ENCODE data around the gene AMOT.

AMOT gene

DNA sequence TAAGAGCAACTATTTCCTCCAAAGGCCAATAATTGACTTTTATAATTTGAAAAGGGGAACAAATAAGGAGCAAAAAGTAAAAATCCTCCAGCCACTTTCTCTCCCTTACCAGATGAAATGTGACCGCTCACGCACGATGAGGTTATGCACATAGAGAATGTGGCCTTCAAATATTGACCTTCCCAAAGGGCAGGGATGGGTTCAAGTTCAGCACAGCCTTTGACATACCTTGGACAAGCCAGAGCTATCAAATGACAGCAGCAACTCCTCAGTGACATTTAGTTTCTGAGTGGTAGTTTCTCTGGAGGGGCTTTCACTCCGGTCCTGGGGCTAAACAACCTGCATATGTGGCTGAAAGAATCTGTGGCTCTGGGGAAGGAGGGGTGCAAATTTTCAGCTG lies 50.7 kb downstream of the AMOT start:
- DNase-seq, result no peak

GRCh38 chrX:112786076-112786475 lies 54.6 kb downstream of the AMOT start:
- no peak for DNase-seq

DNA sequence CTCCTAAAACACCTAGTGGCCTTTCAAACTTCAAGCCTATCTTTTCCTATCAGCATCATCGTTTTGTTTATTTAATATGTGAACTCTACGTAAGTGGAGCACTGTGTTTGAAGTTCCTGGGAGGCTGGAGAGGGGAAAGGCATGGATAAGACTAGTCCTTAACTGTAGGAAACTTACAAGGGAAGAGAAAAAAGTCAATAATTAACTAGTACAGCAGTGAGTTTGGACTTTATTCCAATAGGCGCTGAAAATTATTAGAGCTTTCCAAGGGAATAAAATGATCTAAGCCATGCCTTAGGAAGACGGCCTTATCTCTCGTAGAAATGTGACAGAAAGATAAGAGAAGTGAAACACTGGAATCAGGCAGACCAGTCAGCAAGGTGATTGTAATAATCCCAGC lies 55.3 kb downstream of the AMOT start:
- no peak for DNase-seq

DNA sequence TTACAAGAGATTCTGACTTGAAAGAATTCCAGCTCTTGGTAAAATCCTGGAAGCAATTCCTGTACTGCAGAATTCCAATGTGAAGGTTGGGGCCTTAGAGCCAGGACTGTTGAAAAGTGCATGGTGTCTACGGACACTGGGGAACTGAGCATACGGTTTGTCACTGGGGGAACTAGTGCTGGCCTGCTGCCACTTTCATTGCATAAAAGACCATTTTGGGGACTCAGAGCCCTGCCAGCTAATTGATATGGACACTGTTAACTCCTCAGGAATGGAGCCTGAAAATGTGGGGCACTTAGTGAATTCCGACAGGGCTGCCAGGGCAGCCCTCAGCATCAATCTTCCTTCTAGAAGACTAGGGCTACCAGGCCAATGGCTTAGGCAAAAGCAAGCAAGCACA lies 55.9 kb downstream of the AMOT start:
- DNase-seq, result no peak

- no peak for DNase-seq
Observed at GRCh38 chrX:112779139-112779538, 61.5 kb downstream of the AMOT start.

- no peak for DNase-seq
Observed at GRCh38 chrX:112774651-112775293, 65.9 kb downstream of the AMOT start.

DNA sequence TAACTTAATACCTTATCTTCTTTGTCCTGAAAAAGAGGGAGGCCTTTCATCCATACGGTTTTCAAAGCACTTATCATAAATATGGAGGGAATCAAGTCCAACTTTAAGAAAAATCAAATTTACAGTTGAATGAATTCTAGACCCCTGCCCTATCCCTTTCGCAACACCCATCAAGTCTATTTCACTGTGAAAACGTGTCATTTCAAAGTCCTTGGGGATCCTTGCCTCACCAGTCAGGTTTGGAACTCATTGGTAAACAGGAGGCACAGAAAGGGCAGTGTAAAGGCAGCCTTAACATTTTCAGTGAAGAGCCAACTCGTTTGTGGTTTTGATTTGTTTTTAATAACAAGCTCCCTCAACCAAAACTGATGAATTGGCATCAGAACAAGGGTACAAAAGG lies 66.5 kb downstream of the AMOT start:
- DNase-seq, result no peak

GRCh38 chrX:112769034-112769433 lies 71.6 kb downstream of the AMOT start:
- no peak for DNase-seq

- no peak for DNase-seq
Observed at GRCh38 chrX:112768563-112768962, 72.1 kb downstream of the AMOT start.

GRCh38 chrX:112766774-112767173 lies 73.9 kb downstream of the AMOT start:
- no peak for DNase-seq

DNA sequence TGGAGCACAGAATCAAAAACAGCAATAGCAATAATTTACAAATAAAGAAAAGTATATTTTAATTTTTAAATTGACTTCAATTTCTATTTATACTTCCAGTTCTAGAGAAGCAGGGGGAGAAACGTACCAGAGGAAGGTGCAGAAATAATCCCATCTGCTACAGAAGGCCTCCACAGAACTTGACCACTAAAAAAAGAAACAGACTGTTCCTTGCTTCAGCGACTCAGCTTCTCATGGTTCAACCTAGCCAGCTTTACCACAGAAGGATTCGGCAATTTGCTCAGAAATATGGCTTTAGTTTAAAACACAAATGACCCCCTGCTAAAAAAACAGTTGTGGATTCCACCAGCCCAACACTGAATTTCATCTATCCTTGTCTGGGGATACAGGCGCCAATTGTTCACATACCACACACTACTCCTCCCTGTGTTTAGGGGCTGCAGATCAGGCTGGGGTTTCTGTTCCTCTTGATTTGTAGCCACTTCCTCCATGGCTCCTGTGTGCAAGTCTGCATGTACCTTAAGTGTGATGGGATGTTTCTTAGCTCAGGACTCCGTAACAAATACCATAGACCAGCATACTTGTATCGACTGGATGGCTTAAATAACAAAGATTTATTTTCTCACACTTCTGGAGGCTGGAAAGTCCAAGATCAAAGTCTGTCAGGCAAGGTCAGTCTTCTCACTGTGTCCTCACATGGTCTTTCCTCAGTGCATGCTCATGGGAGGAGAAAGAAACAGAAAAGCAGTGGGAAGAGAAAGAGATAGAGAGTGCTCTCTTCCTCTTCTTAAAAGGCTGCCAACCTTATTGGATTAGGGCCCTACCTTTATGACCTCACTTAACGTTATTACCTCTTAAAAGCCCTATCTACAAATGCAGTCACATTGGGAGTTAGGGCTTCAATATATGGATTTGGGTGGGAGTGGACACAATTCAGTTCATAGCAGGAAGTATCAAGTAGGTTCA lies 79.1 kb downstream of the AMOT start:
- no peak for DNase-seq

DNA sequence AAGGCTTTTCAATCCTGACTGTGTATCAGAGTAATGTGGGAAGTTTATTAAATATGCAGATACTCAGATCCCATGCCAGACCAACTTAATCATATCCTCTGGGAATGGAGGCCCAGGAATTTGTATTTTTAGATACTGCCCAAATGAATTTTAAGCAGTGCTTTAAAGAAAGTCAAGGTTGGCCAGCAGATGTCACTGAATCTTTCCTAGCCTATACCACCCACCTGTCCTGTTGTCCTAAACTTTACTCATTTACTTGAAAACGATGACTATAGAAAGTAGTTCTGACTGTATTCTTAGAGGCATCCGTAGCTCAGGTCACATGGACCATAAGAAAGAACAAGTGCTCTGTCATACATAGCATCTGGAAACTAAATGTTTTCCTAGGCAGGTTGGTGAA lies 79.9 kb downstream of the AMOT start:
- no peak for DNase-seq

DNA sequence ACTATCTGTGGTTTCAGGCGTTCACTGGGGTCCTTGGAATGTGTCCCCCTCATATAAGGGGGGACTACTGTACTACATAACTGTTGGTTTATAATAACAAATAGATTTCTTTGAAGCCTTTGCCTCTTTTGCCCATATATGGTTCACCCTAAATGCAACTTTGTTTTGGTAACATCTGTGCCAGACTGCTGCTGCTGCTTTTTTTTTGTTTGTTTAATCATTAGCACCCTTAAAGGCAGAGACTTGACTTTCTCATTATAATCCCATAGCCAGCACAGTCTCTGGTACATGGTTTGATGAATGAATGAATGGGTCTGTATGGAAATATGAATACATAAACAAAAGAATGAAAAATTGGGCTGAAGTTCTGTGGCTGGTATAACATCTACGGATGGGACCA lies 80.7 kb downstream of the AMOT start:
- DNase-seq, result no peak

- DNase-seq, result no peak
Observed at GRCh38 chrX:112759512-112759911, 81.1 kb downstream of the AMOT start.

GRCh38 chrX:112757946-112758345 lies 82.7 kb downstream of the AMOT start:
- no peak for DNase-seq

DNA sequence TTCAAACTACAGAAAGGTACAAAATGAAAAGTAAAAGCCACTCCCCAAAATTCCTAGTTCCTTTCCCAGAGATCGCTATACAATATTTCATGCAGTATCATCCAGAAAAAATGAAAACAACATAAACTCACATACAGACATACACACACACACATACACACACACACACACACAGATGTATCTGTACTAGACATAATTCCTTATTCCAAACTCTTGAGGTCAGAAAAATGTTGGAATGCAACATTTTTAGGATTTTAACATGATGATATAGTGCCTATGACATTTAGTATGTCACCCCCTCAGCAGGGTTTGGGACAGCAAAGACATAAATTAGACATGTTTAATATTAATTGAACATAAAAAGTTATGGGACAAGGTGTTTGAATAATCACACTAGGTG lies 87.5 kb downstream of the AMOT start:
- DNase-seq, result no peak

DNA sequence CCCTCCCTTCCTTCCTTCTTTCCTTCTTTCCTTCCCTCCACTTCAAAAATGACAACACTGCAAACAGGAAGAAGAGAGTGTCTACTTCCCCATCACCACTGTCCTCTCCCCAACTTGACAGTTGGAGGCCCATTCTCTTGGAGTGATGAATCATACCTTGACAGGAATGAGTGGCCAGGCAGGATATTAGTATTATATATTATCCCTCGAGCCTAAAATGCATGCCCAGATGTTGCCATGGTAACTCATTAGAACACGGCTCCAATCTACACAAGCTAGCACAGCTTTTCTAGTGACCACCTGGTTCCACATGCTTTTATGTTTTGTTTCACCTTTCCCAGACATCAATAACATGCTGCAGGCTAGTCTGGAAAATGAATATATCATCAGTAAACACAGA lies 89.6 kb downstream of the AMOT start:
- DNase-seq, result no peak

DNA sequence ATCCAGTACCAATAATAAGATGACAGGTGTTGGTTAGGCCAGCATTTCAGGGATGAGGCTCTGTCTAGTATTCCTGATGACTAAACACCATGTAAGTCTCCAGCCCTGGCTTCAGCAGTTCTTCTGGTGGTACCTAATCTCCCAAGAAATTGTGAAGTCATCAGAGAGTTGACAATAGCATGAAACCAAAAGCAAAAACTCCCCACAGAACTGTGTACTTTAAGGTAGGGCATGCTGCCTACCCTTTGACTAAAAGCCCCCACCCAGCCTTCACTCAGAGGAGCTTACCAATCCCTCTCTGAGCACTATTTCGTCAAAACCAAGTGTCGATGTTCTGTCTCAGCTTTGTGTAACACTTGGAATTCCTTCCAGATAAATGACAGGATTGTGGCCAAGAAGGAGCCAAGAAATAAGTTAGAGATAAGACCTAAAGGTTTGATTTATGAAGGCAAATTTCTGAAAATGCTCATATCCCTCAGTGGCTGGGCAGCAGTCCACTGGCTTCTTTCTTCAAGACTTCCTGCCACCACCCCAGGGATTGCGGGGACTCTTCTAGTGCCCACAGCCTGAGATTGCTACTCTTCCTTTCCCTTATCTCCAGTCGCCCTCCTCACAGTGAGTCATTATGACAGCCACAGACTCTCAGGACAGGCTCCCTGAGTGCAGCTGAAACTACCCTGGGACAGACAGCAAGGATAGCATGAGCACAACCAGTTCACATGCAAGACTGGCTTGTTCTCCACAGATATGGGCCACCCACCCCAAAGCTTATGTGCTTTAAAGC lies 93.6 kb downstream of the AMOT start:
- DNase-seq, result no peak

DNA sequence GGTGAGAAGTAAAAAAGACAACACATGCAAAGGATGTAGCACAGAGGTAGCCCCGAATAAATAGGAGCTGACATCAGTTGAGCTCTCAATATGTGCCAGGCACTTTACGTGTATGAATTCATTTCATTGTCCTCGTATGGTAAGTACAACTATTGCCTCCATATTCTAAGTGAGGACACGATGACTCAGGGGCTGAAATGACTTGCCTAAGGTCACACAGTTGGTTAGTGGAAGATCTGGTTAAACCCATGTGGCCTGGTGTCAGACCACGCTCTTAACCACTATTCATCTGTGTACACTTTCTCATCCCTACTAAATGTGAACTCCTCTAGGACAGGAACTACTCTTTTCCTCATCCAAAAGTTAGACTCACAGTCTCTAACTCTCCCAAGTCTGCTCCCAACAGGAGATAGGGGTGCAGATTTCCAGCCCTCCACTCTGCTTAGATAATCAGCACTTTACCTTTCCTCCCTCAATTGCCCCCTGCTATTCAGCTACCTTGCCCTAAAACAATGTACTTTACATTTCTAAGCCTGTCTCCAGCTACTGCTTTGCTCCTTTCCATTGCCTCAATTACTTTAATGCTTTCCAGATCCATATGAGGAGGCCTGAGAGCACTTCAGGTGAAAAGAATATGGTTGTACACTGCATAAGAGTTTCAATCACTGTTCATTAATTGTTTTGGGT lies 102.1 kb downstream of the AMOT start:
- DNase-seq, result no peak

DNA sequence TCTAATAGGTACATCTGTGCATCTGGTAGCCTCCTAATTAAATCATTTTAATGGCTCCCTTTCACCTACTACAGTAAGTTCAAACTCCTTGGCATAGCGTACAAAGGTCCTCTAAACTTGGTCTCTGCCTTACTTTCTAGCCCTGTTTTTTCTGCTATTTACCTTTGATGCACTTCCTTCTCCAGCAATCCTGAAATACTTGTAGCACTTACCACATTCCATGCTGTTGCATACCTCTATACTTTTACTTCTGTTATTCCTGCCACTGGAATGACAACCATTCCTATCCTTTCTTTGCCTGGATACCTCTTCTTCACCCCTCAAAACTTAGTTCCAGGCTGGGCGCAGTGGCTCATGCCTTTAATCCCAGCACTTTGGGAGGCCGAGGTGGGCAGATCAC lies 104.3 kb downstream of the AMOT start:
- no peak for DNase-seq

- DNase-seq, result no peak
Observed at GRCh38 chrX:112735147-112735546, 105.5 kb downstream of the AMOT start.

DNA sequence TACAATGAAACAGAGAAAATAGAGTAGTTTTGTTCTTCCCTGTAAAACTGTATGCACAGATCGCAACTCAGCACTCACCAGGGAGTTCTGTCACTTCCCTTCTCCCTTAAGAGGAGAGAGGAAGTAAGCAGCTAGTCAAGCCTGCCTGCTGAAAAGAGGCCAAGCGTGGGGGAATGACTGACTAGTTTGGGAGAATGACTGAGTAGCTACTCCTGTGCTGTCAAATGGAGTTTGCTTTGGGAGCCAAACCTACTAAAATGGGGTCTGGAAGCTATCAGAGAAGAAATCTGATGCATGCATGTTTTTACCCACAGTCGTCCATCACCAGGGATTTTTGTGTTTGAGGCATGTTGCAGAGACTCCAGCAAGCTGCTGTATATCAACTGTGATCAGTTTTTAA lies 106.3 kb downstream of the AMOT start:
- no peak for DNase-seq

DNA sequence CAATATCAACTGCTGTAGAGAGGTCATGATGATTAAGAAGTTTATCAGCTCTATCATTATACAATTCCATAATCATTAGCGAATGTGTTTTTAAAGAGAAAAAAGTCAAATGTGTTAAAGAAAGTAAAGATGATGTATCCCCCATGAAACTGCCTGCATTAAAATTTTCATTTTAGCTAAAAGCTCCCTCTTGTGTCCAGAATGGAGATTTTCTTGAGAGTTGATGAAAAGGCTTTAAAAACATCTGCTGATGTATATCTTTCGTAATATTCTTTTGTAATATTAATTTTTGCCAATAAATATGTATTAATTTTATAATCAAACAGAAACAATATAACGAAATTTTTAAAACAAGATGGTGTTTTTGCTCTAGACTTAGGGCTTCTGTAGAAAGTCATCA lies 108.8 kb downstream of the AMOT start:
- DNase-seq, result no peak
